Esophagus squamous epithelium (tissue), 5 donors: Measurements from ENCODE around the gene DPM3. TPM values are rescaled to one million over a fixed set of nuclear protein-coding genes. Genes with fewer than 3 reads are reported as not detected.

ENCODE experiments used
- DNase-seq: peaks from one replicate; lab custom pipeline; 2025; lab: John Stamatoyannopoulos, UW
- H3K27ac ChIP-seq, 4 donors: fragments of 200-600 bp; sonication (generic); one replicate each; pipeline ENCODE4 v1.5.1; 2016 to 2019; ENCODE audit warnings: mild to moderate bottlenecking in 1 of 4
- H3K27me3 ChIP-seq, 4 donors: fragments of 200-600 bp; sonication (generic); 1 replicate in 3 of 4; 2 replicates in 1 of 4; pipeline versions ENCODE4 v1.5.1 to v1.6.0; 2017 to 2021; ENCODE audit warnings: antibody characterized with exemption in 1 of 4
- H3K36me3 ChIP-seq, 3 donors: fragments of 200-600 bp; sonication (generic); one replicate each; pipeline ENCODE4 v1.5.1; 2016 to 2019
- H3K4me1 ChIP-seq, 3 donors: fragments of 200-600 bp; sonication (generic); one replicate each; pipeline ENCODE4 v1.5.1; 2017 to 2019
- H3K4me3 ChIP-seq, 4 donors: fragments of 200-600 bp; sonication (generic); 1 replicate in 3 of 4; 2 replicates in 1 of 4; pipeline ENCODE4 v1.5.1; 2016 to 2019; ENCODE audit warnings: mild to moderate bottlenecking in 2 of 4, moderate library complexity in 1 of 4
- H3K9me3 ChIP-seq, 3 donors: fragments of 200-600 bp; sonication (generic); one replicate each; pipeline ENCODE4 v1.5.1; 2016 to 2019
- CTCF ChIP-seq, 6 experiments: fragments of 450-650 bp in 4 of 6; fragments of 200-600 bp in 2 of 6; sonication (generic) in 2 of 6; IDR thresholded peaks; one replicate each; pipeline ENCODE4 v1.5.1; 2016 to 2019; ENCODE audit warnings: antibody characterized with exemption in 6 of 6, mild to moderate bottlenecking in 4 of 6, moderate library complexity in 4 of 6
- POLR2A ChIP-seq, 4 donors: fragments of 450-650 bp; IDR thresholded peaks; one replicate each; pipeline ENCODE4 v1.6.1; 2017; ENCODE audit warnings: antibody characterized with exemption in 4 of 4, mild to moderate bottlenecking in 4 of 4, moderate library complexity in 3 of 4
- WGBS, 2 donors: methylation state at CpG; one replicate each; pipeline ENCODE4 v1.1.5; 2018; 5-methylcytosine and 5-hydroxymethylcytosine counted together
- intact Hi-C: fragments of 100-400 bp; cut with DNase I; formaldehyde crosslinking; loops from one replicate; pipeline ENCODE4 v1.15.0; 2022
- total RNA-seq, 4 donors: library from RNA; depleted of rRNA; stranded (reverse); fragments of >200 nt; gene quantifications; one replicate each; pipeline ENCODE4 v1.1.0, GENCODE V29; 2016
- donor health status: DM: yes; HTN: yes; CAD: no.

The DPM3 gene
- total RNA-seq, 4 donors from 2014 or later = 33.1 to 67.7 (median 45.4) TPM

GRCh38 chr1:155135415-155136028 is 4.8 kb downstream of the DPM3 start, which contains the start of gene SLC50A1:
TSS of gene SLC50A1 (plus strand) at chr1:155135852. CDS start at chr1:155135912, 60 bp downstream.
- Histone ChIP-seq H3K4me1 (peaks cover 25 to 93% (median 56%) of the 10 kb centered on the region in 3 donors), H3K9me3 (no peaks in the 10 kb centered on the region), H3K36me3 (peaks cover 22 to 59% (median 24%) of the 10 kb centered on the region in 3 donors), H3K27ac (peak within 1 kb of the TSS; percentile 97 to 100 (median 99)), H3K27me3 (no peaks in the 10 kb centered on the region), H3K4me3 (peak within 1 kb of the TSS; percentile 55 to 85 (median 76))
- intact Hi-C loops = no loop called here
- DNase-seq = peak; percentile 53
- TF ChIP-seq CTCF (IDR thresholded peaks at IDR 0.05) (peak; percentile 3 to 75 (median 50)), POLR2A (IDR thresholded peaks at IDR 0.05) (peak in 3 of 4 donors; percentile 25 to 96 (median 86))
- WGBS, 2 donors = 0 to 3% methylated on average over 8 of the region's 52 CpGs

- Histone ChIP-seq H3K9me3 (no peaks in the 10 kb centered on the region), H3K4me1 (peaks cover 25 to 96% (median 56%) of the 10 kb centered on the region in 3 donors), H3K36me3 (peaks cover 22 to 59% (median 24%) of the 10 kb centered on the region in 3 donors), H3K4me3 (peak overlapping the region; percentile 55 to 85 (median 76)), H3K27ac (peak overlapping the region; percentile 97 to 100 (median 99)), H3K27me3 (peaks cover 0 to 2% (median 0%) of the 10 kb centered on the region in 4 donors)
- TF ChIP-seq POLR2A (IDR thresholded peaks at IDR 0.05) (peak in 2 of 4 donors; percentile 9 to 54), CTCF (IDR thresholded peaks at IDR 0.05) (no peak)
- intact Hi-C loops = no loop called here
- DNase-seq = peak; percentile 52
- 4% methylated on average over 15 to 16 of the region's 18 CpGs for WGBS, 2 donors
These were observed 5.4 kb downstream of the DPM3 start for GRCh38 chr1:155134880-155135414.

- intact Hi-C loops = no loop called here
- peaks cover 25 to 96% (median 58%) of the 10 kb centered on the region in 3 donors for H3K4me1 ChIP-seq
These were observed 6.0 kb downstream of the DPM3 start for GRCh38 chr1:155134322-155134721.

GRCh38 chr1:155133799-155134281 is 6.5 kb downstream of the DPM3 start:
- H3K4me3 ChIP-seq = no peak overlapping the region
- H3K4me1 ChIP-seq = peaks cover 25 to 96% (median 57%) of the 10 kb centered on the region in 3 donors
- peaks cover 22 to 58% (median 24%) of the 10 kb centered on the region in 3 donors for H3K36me3 ChIP-seq
- 66 to 83% methylated on average over 3 to 5 of the region's 7 CpGs for WGBS, 2 donors
- no peak for TF ChIP-seq CTCF (IDR thresholded peaks at IDR 0.05)
- TF ChIP-seq POLR2A (IDR thresholded peaks at IDR 0.05) = no peak
- no peaks in the 10 kb centered on the region for H3K9me3 ChIP-seq
- intact Hi-C loops = no loop called here
- H3K27ac ChIP-seq = peak overlapping the region; percentile 97 to 100 (median 99)
- peaks cover 0 to 13% (median 0%) of the 10 kb centered on the region in 4 donors for H3K27me3 ChIP-seq
- no peak for DNase-seq

More at GRCh38 chr1:155134322-155134721, 6.0 kb downstream of the DPM3 start:
- TF ChIP-seq POLR2A (IDR thresholded peaks at IDR 0.05) (no peak), CTCF (IDR thresholded peaks at IDR 0.05) (no peak)
- no peaks in the 10 kb centered on the region for H3K9me3 ChIP-seq
- DNase-seq = no peak
- H3K27ac ChIP-seq = peak overlapping the region; percentile 97 to 100 (median 99)
- peaks cover 0 to 9% (median 0%) of the 10 kb centered on the region in 4 donors for H3K27me3 ChIP-seq
- H3K4me3 ChIP-seq = peak overlapping the region in 2 of 4 donors; percentile 74 to 85
- H3K36me3 ChIP-seq = peaks cover 22 to 59% (median 24%) of the 10 kb centered on the region in 3 donors
- 38 to 80% methylated on average over 1 of the region's 1 CpG for WGBS, 2 donors
